RPMI8226 (cell line): Measurements from ENCODE around the gene UBE2I.

ENCODE experiments used
- DNase-seq: peaks from one replicate; pipeline ENCODE4 v3.0.0-alpha.2; 2015

Gene UBE2I

GRCh38 chr16:1345651-1346421, 36.4 kb downstream of the UBE2I start:
- DNase-seq, result no peak

- no peak for DNase-seq
Observed at GRCh38 chr16:1346422-1347285, 37.2 kb downstream of the UBE2I start.

GRCh38 chr16:1347286-1347855, 37.9 kb downstream of the UBE2I start:
- DNase-seq, result no peak

- no peak for DNase-seq
Observed at GRCh38 chr16:1347962-1348361, 38.5 kb downstream of the UBE2I start.

- DNase-seq, result no peak
Observed at GRCh38 chr16:1348441-1348840, 39.0 kb downstream of the UBE2I start.

- no peak for DNase-seq
Observed at GRCh38 chr16:1348926-1349325, 39.5 kb downstream of the UBE2I start.

GRCh38 chr16:1349351-1349750, 39.9 kb downstream of the UBE2I start:
- no peak for DNase-seq

- DNase-seq, result no peak
Observed at GRCh38 chr16:1349951-1350350, 40.5 kb downstream of the UBE2I start.

GRCh38 chr16:1350691-1351090, 41.3 kb downstream of the UBE2I start:
- no peak for DNase-seq

- no peak for DNase-seq
Observed at GRCh38 chr16:1351215-1351581, 41.8 kb downstream of the UBE2I start.

GRCh38 chr16:1351582-1352362, 42.3 kb downstream of the UBE2I start, which contains the start of the genes GNPTG and TSR3:
TSS of gene GNPTG (plus strand) at chr16:1351931. CDS start at chr16:1351966, 35 bp downstream.
TSS of gene TSR3 (minus strand) at chr16:1351878. CDS start at chr16:1351804, 74 bp downstream.
- peak; percentile 97 for DNase-seq

GRCh38 chr16:1354815-1355540, 45.5 kb downstream of the UBE2I start:
- DNase-seq, result no peak

- DNase-seq, result no peak
Observed at GRCh38 chr16:1355591-1355990, 46.2 kb downstream of the UBE2I start.

- no peak for DNase-seq
Observed at GRCh38 chr16:1356061-1356900, 46.8 kb downstream of the UBE2I start.

GRCh38 chr16:1357906-1358566, 48.6 kb downstream of the UBE2I start:
- no peak for DNase-seq

GRCh38 chr16:1361685-1362360, 52.4 kb downstream of the UBE2I start:
- DNase-seq, result no peak

- DNase-seq, result no peak
Observed at GRCh38 chr16:1362807-1363206, 53.4 kb downstream of the UBE2I start.

GRCh38 chr16:1363501-1364041, 54.1 kb downstream of the UBE2I start:
- DNase-seq, result peak; percentile 57

GRCh38 chr16:1364510-1364909, 55.1 kb downstream of the UBE2I start:
- DNase-seq, result no peak
